Ovary (tissue), 3 donors: ENCODE data around the gene EDC3.

ENCODE experiments used
- CTCF ChIP-seq, 3 donors: fragments of 450-650 bp in 2 of 3; fragments of 200-600 bp in 1 of 3; IDR thresholded peaks; one replicate each; pipeline versions ENCODE4 v1.5.1 to v1.8.0; 2016 to 2022; ENCODE audit warnings: antibody characterized with exemption in 3 of 3, mild to moderate bottlenecking in 1 of 3
- POLR2A ChIP-seq: fragments of 450-650 bp; IDR thresholded peaks from one replicate; pipeline ENCODE4 v1.6.1; 2017; ENCODE audit warnings: antibody characterized with exemption, mild to moderate bottlenecking, moderate library complexity
- donor health status: DM: no; HTN: no; CAD: no.

DNA sequence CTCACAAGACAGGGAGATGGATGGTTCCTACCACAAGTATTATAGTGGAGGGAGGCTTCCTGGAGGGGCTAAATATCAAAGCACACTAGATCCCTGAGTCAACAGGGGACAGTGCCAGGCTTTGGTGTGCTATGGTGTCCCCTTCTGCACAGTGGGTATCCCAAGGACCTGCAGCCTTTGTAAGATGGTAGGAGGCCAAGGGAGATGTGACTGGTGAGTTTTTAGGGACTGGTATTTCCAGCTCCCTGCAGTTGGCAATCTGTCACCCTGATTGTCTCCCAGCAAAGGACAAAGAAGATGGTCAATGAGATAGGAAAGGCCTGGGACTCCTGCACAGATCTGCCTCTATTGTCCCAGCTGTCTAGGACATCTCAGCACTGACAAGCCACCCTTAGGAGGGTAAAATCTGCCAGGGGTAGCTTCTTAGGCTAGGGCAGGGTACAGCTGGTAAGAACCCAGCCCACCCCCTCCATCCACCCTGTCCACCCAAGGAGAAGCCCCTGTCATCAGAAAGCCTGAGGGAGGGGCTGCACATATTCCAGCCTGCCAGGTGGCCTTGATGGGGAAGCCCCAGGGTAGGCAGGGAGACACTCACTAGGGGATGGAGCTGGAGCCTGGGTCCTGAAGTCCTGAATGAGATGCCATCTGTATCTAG lies 28.9 kb upstream of the EDC3 start:
- TF ChIP-seq CTCF (IDR thresholded peaks at IDR 0.05) (no peak), POLR2A (no peak)
